GM12878 (cell line): Measurements from ENCODE around the gene KLHL8. TPM values are rescaled to one million over a fixed set of nuclear protein-coding genes. Genes with fewer than 3 reads are reported as not detected.

Experiments used
- ATAC-seq: fragments of 200-7000 bp; cut with Tn5 transposase; 3 replicates; pipeline ENCODE4 v1.9.1; 2020; ENCODE audit warnings: mild to moderate bottlenecking, moderate library complexity
- BruUV-seq: library from RNA; stranded (reverse); fragments of 400-500 nt; replicated peaks from 2 replicates; lab custom pipeline; 2021; lab: Mats Ljungman, UMichigan
- CTCF ChIA-PET: fragments of 300-600 bp; sonication (Branson Sonifier 250); formaldehyde crosslinking; extraction: SDS; loops from one replicate; lab custom pipeline; 2021; ENCODE audit warnings: inconsistent platforms; lab: Yijun Ruan, JAX
- POLR2A ChIA-PET: fragments of 350-600 bp; formaldehyde crosslinking; extraction: SDS; loops from one replicate; lab custom pipeline; 2021; ENCODE audit warnings: inconsistent platforms; lab: Charles Lee
- RAD21 ChIA-PET: fragments of 300-600 bp; sonication (Branson Sonifier 250); formaldehyde crosslinking; loops from one replicate; lab custom pipeline; 2023; ENCODE audit warnings: antibody characterized with exemption; ENCODE audit not compliant: unreplicated experiment; lab: Charles Lee
- SMC1A ChIA-PET: fragments of 300-600 bp; sonication (Branson Sonifier 250); formaldehyde crosslinking; loops from one replicate; lab custom pipeline; 2023; ENCODE audit not compliant: unreplicated experiment, uncharacterized antibody; lab: Charles Lee
- DNase-seq: peaks from one replicate; pipeline ENCODE4 v3.0.0-alpha.2; 2011; ENCODE audit warnings: low read depth, low spot score
- FAIRE-seq: peaks from 3 replicates; lab custom pipeline; 2011; peaks lifted over from hg19 to GRCh38; lab: Jason Lieb, UNC
- H2AFZ ChIP-seq: 2 replicates; pipeline ENCODE4 v1.6.0; 2011; ENCODE audit warnings: low read depth, low read length, control low read depth; ENCODE audit not compliant: control insufficient read depth
- H3K27ac ChIP-seq: 2 replicates; pipeline ENCODE4 v1.5.1; 2011; ENCODE audit warnings: control low read depth; ENCODE audit not compliant: control insufficient read depth, insufficient read depth
- H3K27me3 ChIP-seq, 2 experiments: replicated peaks in 1 of 2; 2 replicates each; pipeline versions ENCODE4 v1.6.0 to v1.6.1; 2011; ENCODE audit warnings: low read length in 1 of 2; ENCODE audit not compliant: control insufficient read depth in 2 of 2, insufficient read depth in 2 of 2
- H3K36me3 ChIP-seq, 2 experiments: 2 replicates each; pipeline ENCODE4 v1.5.1; 2011; ENCODE audit warnings: low read length in 1 of 2; ENCODE audit not compliant: control insufficient read depth in 2 of 2, insufficient read depth in 2 of 2
- H3K4me1 ChIP-seq: 2 replicates; pipeline ENCODE4 v1.6.1; 2011; ENCODE audit warnings: mild to moderate bottlenecking, low read length, moderate library complexity, mixed read lengths; ENCODE audit not compliant: control insufficient read depth, insufficient read depth
- H3K4me2 ChIP-seq: 2 replicates; pipeline ENCODE4 v1.6.0; 2011; ENCODE audit warnings: control low read depth; ENCODE audit not compliant: control insufficient read depth, insufficient read depth
- H3K4me3 ChIP-seq: fragments of 200-600 bp; sonication (generic); 2 replicates; pipeline ENCODE4 v1.5.1; 2016
- H3K79me2 ChIP-seq: 2 replicates; pipeline ENCODE4 v1.6.0; 2011; ENCODE audit warnings: low read length; ENCODE audit not compliant: control insufficient read depth, insufficient read depth
- H3K9ac ChIP-seq: 2 replicates; pipeline ENCODE4 v1.8.0; 2011; ENCODE audit warnings: low read length, control low read depth, mixed read lengths; ENCODE audit not compliant: control insufficient read depth, insufficient read depth
- H3K9me3 ChIP-seq: replicated peaks from 3 replicates; pipeline ENCODE4 v1.5.1; 2011; ENCODE audit warnings: mild to moderate bottlenecking, low read length; ENCODE audit not compliant: control insufficient read depth, insufficient read depth
- H4K20me1 ChIP-seq: 2 replicates; pipeline ENCODE4 v1.6.0; 2011; ENCODE audit not compliant: control insufficient read depth, insufficient read depth
- CHD2 ChIP-seq: IDR thresholded peaks from 2 replicates; pipeline ENCODE4 v1.6.1; 2011; ENCODE audit warnings: low read depth, low read length, improper control_type of control experiment, borderline replicate concordance
- HCFC1 ChIP-seq: fragments of 150-350 bp; IDR thresholded peaks from 2 replicates; pipeline ENCODE4 v1.6.1; 2014; ENCODE audit warnings: low read length
- JUND ChIP-seq: IDR thresholded peaks from 2 replicates; pipeline ENCODE4 v1.6.1; 2012; ENCODE audit warnings: low read depth, mild to moderate bottlenecking, low read length, improper control_type of control experiment, moderate library complexity
- MXI1 ChIP-seq: fragments of 150-350 bp; IDR thresholded peaks from 2 replicates; pipeline ENCODE4 v1.6.1; 2011; ENCODE audit warnings: low read depth, mild to moderate bottlenecking, inconsistent platforms, low read length, improper control_type of control experiment
- NFIC ChIP-seq: IDR thresholded peaks from 2 replicates; pipeline ENCODE4 v1.6.1; 2012; ENCODE audit warnings: low read depth, mild to moderate bottlenecking, inconsistent platforms, low read length, moderate library complexity
- NFYA ChIP-seq: IDR thresholded peaks from 2 replicates; pipeline ENCODE4 v1.6.1; 2011; ENCODE audit warnings: low read depth, mild to moderate bottlenecking, low read length, improper control_type of control experiment, borderline replicate concordance
- NR2F1 ChIP-seq: fragments of 450-650 bp; conservative IDR thresholded peaks from 2 replicates; pipeline ENCODE4 v1.6.1; 2017; ENCODE audit warnings: mild to moderate bottlenecking
- POLR2A ChIP-seq: IDR thresholded peaks from 2 replicates; pipeline ENCODE4 v1.6.1; 2011; ENCODE audit warnings: low read depth, mild to moderate bottlenecking, low read length
- RBBP5 ChIP-seq: fragments of 200-600 bp; sonication (generic); conservative IDR thresholded peaks from 2 replicates; pipeline ENCODE4 v1.6.1; 2016
- RCOR1 ChIP-seq: conservative IDR thresholded peaks from 2 replicates; pipeline ENCODE4 v1.6.1; 2012; ENCODE audit warnings: low read depth, low read length, improper control_type of control experiment
- RUNX3 ChIP-seq: IDR thresholded peaks from 2 replicates; pipeline ENCODE4 v1.6.1; 2012; ENCODE audit warnings: low read length, inconsistent platforms
- ZNF274 ChIP-seq: IDR thresholded peaks from one replicate; pipeline ENCODE4 v1.8.0; 2011; ENCODE audit not compliant: insufficient read length, insufficient read depth
- WGBS: methylation state at CpG from one replicate; pipeline ENCODE4 v1.1.6; 2016; ENCODE audit warnings: low lambda C conversion rate; ENCODE audit not compliant: insufficient replicate concordance, insufficient coverage; ENCODE audit errors: missing lambda C conversion rate; 5-methylcytosine and 5-hydroxymethylcytosine counted together
- in situ Hi-C: fragments of 300-500 bp; cut with MboI; formaldehyde crosslinking; loops from 9 replicates; pipeline ENCODE4 v1.14.3; 2018; ENCODE audit warnings: mixed read lengths
- intact Hi-C: fragments of 100-400 bp; cut with micrococcal nuclease; formaldehyde crosslinking; loops from one replicate; pipeline ENCODE4 v1.14.2; 2022; ENCODE audit not compliant: unreplicated experiment
- polyA plus RNA-seq, 11 experiments: library from polyadenylated mRNA; depleted of rRNA in 4 of 11; unstranded in 6 of 11; stranded (reverse) in 5 of 11; fragments of >200 nt; fragmentation: Nextera tagmentation in 4 of 11; fragmentation: Illumina TruSeq in 1 of 11; extraction: Ambion mirVana in 4 of 11; extraction: Trizol in 1 of 11; gene quantifications; 1 replicate in 1 of 11; 2 replicates in 10 of 11; pipeline versions ENCODE4 v1.2.1 to v1.2.3, GENCODE V29; 2011 to 2016; ENCODE audit warnings: inconsistent platforms in 2 of 11, missing spikeins in 2 of 11, low read depth in 1 of 11
- total RNA-seq, 4 experiments: library from RNA; depleted of rRNA in 3 of 4; stranded (reverse); fragments of >200 nt in 3 of 4; fragmentation: Illumina TruSeq in 1 of 4; extraction: Trizol in 1 of 4; gene quantifications; 2 replicates each; pipeline versions ENCODE4 v1.2.1 to v1.2.3, GENCODE V29; 2013 to 2021
- TF ChIP-seq, protein P1 (sequence below): IDR thresholded peaks from 2 replicates; pipeline ENCODE4 v1.6.1; 2012; ENCODE audit warnings: low read depth, low read length, improper control_type of control experiment

The KLHL8 gene
- total and polyA plus RNA-seq, 10 of the 15 experiments (the other 5 are each of a cell fraction or from before 2014, with no cell fraction given): 4.5 to 13.1 (median 9.0) TPM

GRCh38 chr4:87152310-87153041, 67.9 kb downstream of the KLHL8 start:
- intact Hi-C loops: no loop called here

More at GRCh38 chr4:87152310-87153041, 67.9 kb downstream of the KLHL8 start:
- Histone ChIP-seq H3K9ac (no peak overlapping the region), H3K4me1 (no peaks in the 10 kb centered on the region), H2AFZ (no peak overlapping the region), H4K20me1 (no peaks in the 10 kb centered on the region), H3K27ac (no peak overlapping the region), H3K36me3 (no peaks in the 10 kb centered on the region), H3K79me2 (no peaks in the 10 kb centered on the region), H3K4me3 (no peak overlapping the region), H3K27me3 (no peaks in the 10 kb centered on the region), H3K4me2 (no peak overlapping the region), H3K9me3 (no peaks in the 10 kb centered on the region)
- FAIRE-seq (no peak), ATAC-seq (no peak), DNase-seq (no peak)
- WGBS: 90% methylated on average over 14 of the region's 14 CpGs
- in situ Hi-C loops: loop anchor here (25.0 kb wide), 1 partner anchor 685 kb away; the partner anchor contains the start of gene MEPE
- ChIA-PET CTCF (interaction anchor here (0.5 to 5.2 kb wide), 13 partner anchors 13 to 273 kb away, joined by 3 to 130 read pairs (median 5); no protein-coding TSS in a partner anchor), SMC1A (interaction anchor here (1.0 to 4.7 kb wide), 7 partner anchors 61 to 238 kb away, joined by 3 to 79 read pairs (median 11); partner anchors contain the start of genes HSD17B11 and KLHL8), RAD21 (interaction anchor here (1.2 to 4.0 kb wide), 3 partner anchors 83 to 313 kb away, joined by 3 to 61 read pairs (median 40); no protein-coding TSS in a partner anchor), POLR2A (no interaction called here)
- TF ChIP-seq CHD2: no peak
- TF ChIP-seq NR2F1: no peak
- TF ChIP-seq NFYA: no peak
- TF ChIP-seq NFIC: no peak
- no peak for TF ChIP-seq MXI1
- no peak for TF ChIP-seq POLR2A
- TF ChIP-seq RBBP5: no peak
- no peak for TF ChIP-seq ZNF274
- TF ChIP-seq RUNX3: no peak
- TF ChIP-seq JUND: no peak
- TF ChIP-seq HCFC1: no peak
- no peak for TF ChIP-seq RCOR1
- TF ChIP-seq, protein P1, sequence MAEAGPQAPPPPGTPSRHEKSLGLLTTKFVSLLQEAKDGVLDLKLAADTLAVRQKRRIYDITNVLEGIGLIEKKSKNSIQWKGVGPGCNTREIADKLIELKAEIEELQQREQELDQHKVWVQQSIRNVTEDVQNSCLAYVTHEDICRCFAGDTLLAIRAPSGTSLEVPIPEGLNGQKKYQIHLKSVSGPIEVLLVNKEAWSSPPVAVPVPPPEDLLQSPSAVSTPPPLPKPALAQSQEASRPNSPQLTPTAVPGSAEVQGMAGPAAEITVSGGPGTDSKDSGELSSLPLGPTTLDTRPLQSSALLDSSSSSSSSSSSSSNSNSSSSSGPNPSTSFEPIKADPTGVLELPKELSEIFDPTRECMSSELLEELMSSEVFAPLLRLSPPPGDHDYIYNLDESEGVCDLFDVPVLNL: no peak
- no TSS peak for BruUV-seq
